Trophoblast cell (in vitro differentiated cells and primary cell): ENCODE results near the gene ERG.
A peak's percentile ranks its signal among the peaks of the same experiment; 100 is the strongest.

Experiments used
- DNase-seq, 2 donors: peaks; one replicate each; pipeline ENCODE4 v3.0.0-alpha.2; 2016
- H2AFZ ChIP-seq: 2 replicates; pipeline ENCODE4 v1.6.1; 2013; ENCODE audit warnings: low read length, moderate library complexity, mild to moderate bottlenecking; ENCODE audit not compliant: insufficient read depth, poor library complexity
- H2AK5ac ChIP-seq: 2 replicates; pipeline ENCODE4 v1.6.1; 2013; ENCODE audit warnings: mild to moderate bottlenecking, low read length
- H2BK120ac ChIP-seq: 2 replicates; pipeline ENCODE4 v1.6.1; 2013; ENCODE audit warnings: low read length, mild to moderate bottlenecking, moderate library complexity; ENCODE audit not compliant: insufficient read depth, poor library complexity
- H2BK12ac ChIP-seq: 2 replicates; pipeline ENCODE4 v1.6.1; 2013; ENCODE audit warnings: mild to moderate bottlenecking, low read length, moderate library complexity
- H2BK5ac ChIP-seq: 2 replicates; pipeline ENCODE4 v1.6.1; 2013; ENCODE audit warnings: low read length, low read depth, moderate library complexity, mild to moderate bottlenecking; ENCODE audit not compliant: poor library complexity
- H3K14ac ChIP-seq: 2 replicates; pipeline ENCODE4 v1.6.1; 2013; ENCODE audit warnings: mild to moderate bottlenecking, low read length
- H3K18ac ChIP-seq: 2 replicates; pipeline ENCODE4 v1.6.1; 2013; ENCODE audit warnings: mild to moderate bottlenecking, low read length
- H3K23ac ChIP-seq: 2 replicates; pipeline ENCODE4 v1.6.1; 2013; ENCODE audit warnings: low read length
- H3K27ac ChIP-seq: 2 replicates; pipeline ENCODE4 v1.5.1; 2013; ENCODE audit warnings: low read depth, mild to moderate bottlenecking, inconsistent platforms, low read length, moderate library complexity
- H3K27me3 ChIP-seq: 2 replicates; pipeline ENCODE4 v1.6.1; 2013; ENCODE audit warnings: inconsistent platforms, mild to moderate bottlenecking, low read length, moderate library complexity; ENCODE audit not compliant: insufficient read depth
- H3K36me3 ChIP-seq, 2 experiments: 1 replicate in 1 of 2; 2 replicates in 1 of 2; pipeline ENCODE4 v1.6.1; 2013; ENCODE audit warnings: low read length in 2 of 2, mild to moderate bottlenecking in 2 of 2, moderate library complexity in 1 of 2; ENCODE audit not compliant: insufficient read depth in 2 of 2, control insufficient read depth in 1 of 2
- H3K4ac ChIP-seq: 2 replicates; pipeline ENCODE4 v1.6.1; 2013; ENCODE audit warnings: low read depth, mild to moderate bottlenecking, low read length, moderate library complexity
- H3K4me1 ChIP-seq, 2 experiments: 1 replicate in 1 of 2; 2 replicates in 1 of 2; pipeline ENCODE4 v1.6.1; 2013; ENCODE audit warnings: low read length in 2 of 2, mild to moderate bottlenecking in 2 of 2, moderate library complexity in 1 of 2; ENCODE audit not compliant: insufficient read depth in 2 of 2, control insufficient read depth in 1 of 2
- H3K4me2 ChIP-seq: 2 replicates; pipeline ENCODE4 v1.6.1; 2013; ENCODE audit warnings: inconsistent platforms, mild to moderate bottlenecking, low read length, moderate library complexity
- H3K4me3 ChIP-seq: 2 replicates; pipeline ENCODE4 v1.5.1; 2013; ENCODE audit warnings: mild to moderate bottlenecking, low read depth, low read length, inconsistent platforms
- H3K79me1 ChIP-seq: one replicate; pipeline ENCODE4 v1.6.1; 2013; ENCODE audit warnings: low read length
- H3K79me2 ChIP-seq: 2 replicates; pipeline ENCODE4 v1.6.1; 2013; ENCODE audit warnings: low read length, mild to moderate bottlenecking; ENCODE audit not compliant: control insufficient read depth, insufficient read depth, poor library complexity
- H3K9ac ChIP-seq: 2 replicates; pipeline ENCODE4 v1.6.1; 2013; ENCODE audit warnings: mild to moderate bottlenecking, low read length
- H3K9me3 ChIP-seq: 2 replicates; pipeline ENCODE4 v1.6.1; 2013; ENCODE audit warnings: low read depth, mild to moderate bottlenecking, control low read depth, inconsistent platforms, low read length; ENCODE audit not compliant: insufficient read depth
- H4K12ac ChIP-seq: 2 replicates; pipeline ENCODE4 v1.6.1; 2013; ENCODE audit warnings: low read depth, mild to moderate bottlenecking, low read length, moderate library complexity
- H4K8ac ChIP-seq: 2 replicates; pipeline ENCODE4 v1.6.1; 2013; ENCODE audit warnings: low read depth, mild to moderate bottlenecking, low read length, moderate library complexity
- H4K91ac ChIP-seq: one replicate; pipeline ENCODE4 v1.6.1; 2013; ENCODE audit warnings: low read depth, mild to moderate bottlenecking, low read length, moderate library complexity
- WGBS: extraction: QIAGEN DNeasy Blood & Tissue Kit; methylation state at CpG from one replicate; pipeline ENCODE4 v1.1.7; 2013; ENCODE audit warnings: missing lambda C conversion rate; ENCODE audit not compliant: insufficient read length, insufficient coverage; ENCODE audit errors: extremely low coverage; 5-methylcytosine and 5-hydroxymethylcytosine counted together

The ERG gene

DNA sequence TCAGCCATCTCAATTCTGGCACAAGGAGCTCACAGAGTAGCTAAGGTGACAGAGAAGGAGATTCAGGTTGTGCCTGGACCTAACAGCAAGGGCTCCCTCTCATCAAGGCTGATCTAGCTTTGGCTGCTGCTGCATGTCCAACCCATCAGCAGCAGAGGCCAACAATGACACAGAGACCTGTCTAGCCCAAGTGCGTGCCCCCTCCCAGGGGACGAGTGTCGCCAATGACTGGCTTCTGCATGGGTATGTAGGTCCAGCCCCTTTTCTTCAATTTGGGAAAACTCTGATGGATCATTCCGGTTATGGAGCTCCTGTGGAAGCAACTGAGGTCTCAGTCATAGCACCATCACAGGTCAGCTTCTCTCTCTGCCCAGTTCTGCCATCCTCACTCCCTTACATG is 158.1 kb downstream of the ERG start:
- H3K27me3 ChIP-seq: no peaks in the 10 kb centered on the region
- no peaks in the 10 kb centered on the region for H3K79me1 ChIP-seq
- H3K4me1 ChIP-seq: no peaks in the 10 kb centered on the region
- DNase-seq: no peak
- no peak overlapping the region for H2BK5ac ChIP-seq
- no peak overlapping the region for H2AFZ ChIP-seq
- H3K23ac ChIP-seq: no peak overlapping the region
- H2AK5ac ChIP-seq: no peak overlapping the region
- WGBS: no CpG with 5 or more reads among the region's 4 CpGs
- H3K36me3 ChIP-seq: no peaks in the 10 kb centered on the region
- H3K4me3 ChIP-seq: no peak overlapping the region
- no peak overlapping the region for H4K8ac ChIP-seq
- peaks cover 3% of the 10 kb centered on the region for H3K9me3 ChIP-seq
- H2BK12ac ChIP-seq: no peak overlapping the region
- H4K91ac ChIP-seq: no peak overlapping the region
- H3K9ac ChIP-seq: no peak overlapping the region
- H3K18ac ChIP-seq: no peak overlapping the region
- no peak overlapping the region for H3K14ac ChIP-seq
- H3K79me2 ChIP-seq: no peaks in the 10 kb centered on the region
- no peak overlapping the region for H2BK120ac ChIP-seq
- H4K12ac ChIP-seq: no peak overlapping the region
- H3K4me2 ChIP-seq: no peak overlapping the region
- H3K4ac ChIP-seq: no peak overlapping the region
- H3K27ac ChIP-seq: no peak overlapping the region

DNA sequence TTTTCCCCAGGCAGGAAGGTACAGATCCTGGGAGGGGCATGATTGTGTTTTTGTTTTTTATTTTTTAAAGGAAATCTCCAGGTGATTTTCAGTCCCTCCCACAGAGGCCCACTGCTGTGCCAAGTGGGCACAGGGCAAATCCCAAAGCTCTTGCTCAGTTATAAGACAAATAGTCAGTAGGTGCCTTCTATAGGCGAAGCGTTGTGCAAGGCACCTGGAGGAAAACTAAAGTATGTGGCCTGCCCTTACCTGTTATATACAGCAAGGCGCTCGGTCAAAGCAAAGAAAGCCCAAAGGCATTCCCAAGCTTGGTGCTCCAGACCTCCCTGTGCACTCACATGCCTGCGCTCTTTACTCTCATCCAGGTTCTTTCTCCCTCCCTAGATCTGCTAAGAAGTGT is 160.5 kb downstream of the ERG start:
- WGBS: no CpG with 5 or more reads among the region's 5 CpGs

DNA sequence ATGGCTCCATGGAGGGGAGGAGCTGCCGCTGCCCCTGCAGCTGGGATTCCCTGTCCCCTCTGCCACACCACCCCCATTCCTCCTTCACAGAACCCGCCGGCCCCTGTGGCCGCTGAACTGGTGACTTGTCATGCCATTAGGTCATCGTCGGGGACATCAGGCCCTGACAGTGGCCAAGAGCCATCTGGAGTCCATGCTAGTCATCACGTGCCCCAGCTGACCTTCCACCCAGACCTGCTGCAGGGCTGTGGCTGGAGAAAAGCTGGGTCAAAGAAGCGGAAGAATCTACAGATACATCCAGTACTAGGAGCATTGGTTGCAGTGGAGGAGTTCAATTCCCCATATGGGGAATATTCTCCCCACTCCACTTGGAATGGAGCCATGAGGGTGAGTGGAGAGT is 163.4 kb downstream of the ERG start:
- Histone ChIP-seq H2BK120ac (no peak overlapping the region), H4K12ac (no peak overlapping the region), H3K9me3 (peaks cover 3% of the 10 kb centered on the region), H2BK5ac (no peak overlapping the region), H3K27me3 (no peaks in the 10 kb centered on the region), H4K91ac (no peak overlapping the region), H3K4me2 (no peak overlapping the region), H3K23ac (no peak overlapping the region), H2BK12ac (no peak overlapping the region), H3K79me1 (no peaks in the 10 kb centered on the region), H3K4me1 (no peaks in the 10 kb centered on the region), H2AK5ac (no peak overlapping the region), H3K79me2 (no peaks in the 10 kb centered on the region), H3K9ac (no peak overlapping the region), H2AFZ (no peak overlapping the region), H3K36me3 (no peaks in the 10 kb centered on the region), H3K4me3 (no peak overlapping the region), H3K14ac (no peak overlapping the region), H3K18ac (no peak overlapping the region), H4K8ac (no peak overlapping the region), H3K4ac (no peak overlapping the region), H3K27ac (no peak overlapping the region)
- peak; percentile 51 to 56 for DNase-seq
- WGBS: no CpG with 5 or more reads among the region's 8 CpGs

More for the DNA sequence above, 160.5 kb downstream of the ERG start:
- no peak overlapping the region for H3K14ac ChIP-seq
- H2BK5ac ChIP-seq: no peak overlapping the region
- DNase-seq: peak in 1 of 2 donors; percentile 39
- no peak overlapping the region for H3K23ac ChIP-seq
- no peak overlapping the region for H3K9ac ChIP-seq
- H4K8ac ChIP-seq: no peak overlapping the region
- H3K4me1 ChIP-seq: no peaks in the 10 kb centered on the region
- no peak overlapping the region for H2AK5ac ChIP-seq
- no peak overlapping the region for H2BK12ac ChIP-seq
- no peak overlapping the region for H4K91ac ChIP-seq
- no peaks in the 10 kb centered on the region for H3K36me3 ChIP-seq
- peaks cover 3% of the 10 kb centered on the region for H3K9me3 ChIP-seq
- no peaks in the 10 kb centered on the region for H3K79me1 ChIP-seq
- H4K12ac ChIP-seq: no peak overlapping the region
- no peak overlapping the region for H2BK120ac ChIP-seq
- no peak overlapping the region for H2AFZ ChIP-seq
- no peak overlapping the region for H3K18ac ChIP-seq
- no peak overlapping the region for H3K4me3 ChIP-seq
- no peak overlapping the region for H3K27ac ChIP-seq
- no peak overlapping the region for H3K4me2 ChIP-seq
- no peak overlapping the region for H3K4ac ChIP-seq
- no peaks in the 10 kb centered on the region for H3K79me2 ChIP-seq
- H3K27me3 ChIP-seq: no peaks in the 10 kb centered on the region

DNA sequence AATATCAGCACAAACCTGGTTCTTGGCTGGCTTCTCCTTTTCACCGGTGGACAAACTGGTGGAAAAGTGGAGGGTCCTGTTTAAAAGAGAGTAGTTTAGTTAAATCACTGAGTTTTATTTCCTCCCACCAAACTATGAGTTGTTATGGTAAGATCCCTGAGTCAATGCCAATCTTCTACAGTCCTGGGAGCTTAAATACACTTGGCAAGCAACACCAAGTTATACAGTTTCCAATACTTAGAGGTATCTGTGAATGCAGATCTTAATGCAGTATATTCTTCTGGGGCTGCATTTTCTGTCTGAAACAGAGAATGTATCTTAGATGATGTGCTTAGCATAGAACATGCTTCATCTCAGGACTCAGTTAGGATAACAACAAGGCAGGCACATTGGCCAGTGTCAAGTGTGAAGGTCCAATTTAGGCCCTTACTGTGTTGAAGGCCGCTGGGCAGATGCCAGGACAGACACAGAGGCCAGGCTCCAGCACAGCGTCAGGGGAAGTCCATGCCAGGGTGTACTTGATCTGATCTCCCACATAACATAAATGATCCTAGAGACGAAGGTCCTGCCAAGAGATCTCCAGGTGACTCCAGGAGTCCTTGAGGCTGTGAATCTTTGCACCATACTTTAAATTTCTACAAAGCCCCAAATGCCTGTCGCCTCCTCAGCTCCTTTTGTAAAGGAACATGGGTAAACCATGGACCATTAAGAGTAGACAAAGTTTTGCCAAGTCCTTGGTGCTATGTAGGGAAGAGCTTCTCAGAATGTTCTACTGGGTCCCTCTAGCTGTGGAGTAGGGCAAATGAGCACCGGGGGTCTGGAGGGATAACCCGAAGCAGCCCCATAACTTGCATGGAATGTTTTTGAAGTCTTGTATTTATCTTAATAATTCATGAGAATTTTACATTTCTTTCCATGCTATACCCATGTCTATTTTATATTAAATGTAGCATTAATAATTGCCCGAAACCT is 164.7 kb downstream of the ERG start:
- Histone ChIP-seq H4K12ac (no peak overlapping the region), H3K9me3 (peaks cover 3% of the 10 kb centered on the region), H3K36me3 (no peaks in the 10 kb centered on the region), H2AFZ (no peak overlapping the region), H3K9ac (no peak overlapping the region), H4K8ac (no peak overlapping the region), H3K27me3 (no peaks in the 10 kb centered on the region), H3K4ac (no peak overlapping the region), H2BK5ac (no peak overlapping the region), H2BK12ac (no peak overlapping the region), H3K23ac (no peak overlapping the region), H3K18ac (no peak overlapping the region), H2AK5ac (no peak overlapping the region), H3K4me3 (no peak overlapping the region), H3K14ac (no peak overlapping the region), H3K79me2 (no peaks in the 10 kb centered on the region), H3K79me1 (no peaks in the 10 kb centered on the region), H3K4me1 (no peaks in the 10 kb centered on the region), H3K4me2 (no peak overlapping the region), H4K91ac (no peak overlapping the region), H2BK120ac (no peak overlapping the region), H3K27ac (no peak overlapping the region)
- WGBS: no CpG with 5 or more reads among the region's 8 CpGs
- DNase-seq: no peak
